H1 (cell line): Measurements from ENCODE around the gene UBE2F. TPM values are rescaled to one million over a fixed set of nuclear protein-coding genes. Genes with fewer than 3 reads are reported as not detected.

Source experiments
- CTCF ChIA-PET: fragments of 300-600 bp; sonication (Branson Sonifier 250); formaldehyde crosslinking; loops from one replicate; lab custom pipeline; 2021; ENCODE audit not compliant: partially characterized antibody; lab: Charles Lee
- POLR2A ChIA-PET: fragments of 300-600 bp; sonication (Branson Sonifier 250); formaldehyde crosslinking; loops from one replicate; lab custom pipeline; 2021; ENCODE audit warnings: inconsistent platforms; ENCODE audit not compliant: partially characterized antibody; lab: Charles Lee
- DNase-seq, 2 experiments: peaks; one replicate each; pipeline versions ENCODE4 v3.0.0 to v3.0.0-alpha.2; 2010 to 2022; ENCODE audit warnings: low spot score in 2 of 2, low read depth in 1 of 2, mixed read lengths in 1 of 2
- FAIRE-seq: peaks from 2 replicates; lab custom pipeline; 2011; peaks lifted over from hg19 to GRCh38; lab: Jason Lieb, UNC
- H2AFZ ChIP-seq: 2 replicates; pipeline ENCODE4 v1.8.1; 2012; ENCODE audit warnings: low read length, inconsistent platforms
- H2AK5ac ChIP-seq: 2 replicates; pipeline ENCODE4 v1.6.1; 2013; ENCODE audit warnings: low read depth, low read length
- H2BK120ac ChIP-seq: replicated peaks from 2 replicates; pipeline ENCODE3; 2013; ENCODE audit warnings: low read depth, low read length, inconsistent platforms
- H2BK12ac ChIP-seq: 2 replicates; pipeline ENCODE4 v1.6.1; 2013; ENCODE audit warnings: low read depth, low read length
- H2BK15ac ChIP-seq: 2 replicates; pipeline ENCODE4 v1.6.1; 2013; ENCODE audit warnings: low read length
- H2BK20ac ChIP-seq: 2 replicates; pipeline ENCODE4 v1.6.1; 2013; ENCODE audit warnings: low read length
- H2BK5ac ChIP-seq: 2 replicates; pipeline ENCODE4 v1.6.1; 2013; ENCODE audit warnings: low read depth, low read length
- H3K14ac ChIP-seq: 2 replicates; pipeline ENCODE4 v1.6.1; 2013; ENCODE audit warnings: inconsistent platforms; ENCODE audit not compliant: insufficient read length
- H3K18ac ChIP-seq: 2 replicates; pipeline ENCODE4 v1.6.1; 2013; ENCODE audit warnings: low read length; ENCODE audit errors: extremely low read depth
- H3K23ac ChIP-seq: 2 replicates; pipeline ENCODE4 v1.6.1; 2013; ENCODE audit warnings: inconsistent platforms; ENCODE audit not compliant: insufficient read length
- H3K23me2 ChIP-seq: 2 replicates; pipeline ENCODE4 v1.6.1; 2013; ENCODE audit warnings: low read depth, low read length
- H3K27ac ChIP-seq: 2 replicates; pipeline ENCODE4 v1.6.1; 2011; ENCODE audit warnings: low read depth, low read length, inconsistent platforms
- H3K27me3 ChIP-seq, 4 experiments: replicated peaks in 1 of 4; 1 replicate in 1 of 4; 2 replicates in 3 of 4; pipeline versions ENCODE4 v1.6.1 to v1.8.1; 2011 to 2013; ENCODE audit warnings: low read length in 3 of 4, mild to moderate bottlenecking in 3 of 4, inconsistent platforms in 2 of 4, mixed read lengths in 2 of 4, moderate library complexity in 1 of 4; ENCODE audit not compliant: control insufficient read depth in 3 of 4, insufficient read depth in 3 of 4; ENCODE audit errors: extremely low read depth in 1 of 4
- H3K36me3 ChIP-seq, 4 experiments: 2 replicates each; pipeline versions ENCODE4 v1.6.1 to v1.8.1; 2011 to 2013; ENCODE audit warnings: mild to moderate bottlenecking in 4 of 4, low read length in 3 of 4, moderate library complexity in 2 of 4, control low read depth in 1 of 4, inconsistent platforms in 1 of 4; ENCODE audit not compliant: insufficient read depth in 4 of 4, control insufficient read depth in 2 of 4
- H3K4ac ChIP-seq: replicated peaks from 2 replicates; pipeline ENCODE3; 2013; ENCODE audit warnings: low read length, low read depth, mixed read lengths, inconsistent platforms; ENCODE audit not compliant: insufficient read length
- H3K4me1 ChIP-seq, 4 experiments: replicated peaks in 1 of 4; 1 replicate in 1 of 4; 2 replicates in 3 of 4; pipeline versions ENCODE4 v1.6.1 to v1.8.1; 2011 to 2013; ENCODE audit warnings: low read length in 3 of 4, inconsistent platforms in 2 of 4, mixed read lengths in 1 of 4; ENCODE audit not compliant: insufficient read depth in 4 of 4, control insufficient read depth in 3 of 4
- H3K4me2 ChIP-seq, 2 experiments: 2 replicates each; pipeline versions ENCODE4 v1.6.1 to v1.8.1; 2011 to 2013; ENCODE audit warnings: low read depth in 2 of 2, low read length in 2 of 2, control low read depth in 1 of 2, inconsistent platforms in 1 of 2, mild to moderate bottlenecking in 1 of 2; ENCODE audit not compliant: insufficient read depth in 1 of 2
- H3K4me3 ChIP-seq, 4 experiments: fragments of 200-600, 300-600 bp in 1 of 4; sonication (generic), shearing (Covaris generic), sonication (Bioruptor Twin) in 1 of 4; 2 replicates each; pipeline versions ENCODE4 v1.5.1 to v1.8.1; 2011 to 2016; ENCODE audit warnings: low read length in 4 of 4, low read depth in 3 of 4, control low read depth in 2 of 4, inconsistent platforms in 2 of 4, mild to moderate bottlenecking in 2 of 4, mixed read lengths in 1 of 4, moderate library complexity in 1 of 4; ENCODE audit not compliant: insufficient read depth in 2 of 4; ENCODE audit errors: extremely low read depth in 1 of 4
- H3K56ac ChIP-seq: replicated peaks from 2 replicates; pipeline ENCODE3; 2013; ENCODE audit warnings: low read depth, mild to moderate bottlenecking, mixed read lengths, low read length, inconsistent platforms; ENCODE audit not compliant: insufficient read length
- H3K79me1 ChIP-seq: 2 replicates; pipeline ENCODE4 v1.6.1; 2013; ENCODE audit warnings: low read depth, low read length, control low read depth
- H3K79me2 ChIP-seq, 2 experiments: 2 replicates each; pipeline versions ENCODE4 v1.6.1 to v1.8.1; 2012 to 2013; ENCODE audit warnings: low read length in 2 of 2, mild to moderate bottlenecking in 2 of 2, inconsistent platforms in 1 of 2; ENCODE audit not compliant: insufficient read depth in 2 of 2, control insufficient read depth in 1 of 2
- H3K9ac ChIP-seq, 4 experiments: replicated peaks in 1 of 4; 1 replicate in 1 of 4; 2 replicates in 3 of 4; pipeline versions ENCODE4 v1.6.1 to v1.8.1; 2011 to 2013; ENCODE audit warnings: low read depth in 3 of 4, low read length in 3 of 4, control low read depth in 2 of 4, mild to moderate bottlenecking in 2 of 4, moderate library complexity in 2 of 4, inconsistent platforms in 1 of 4; ENCODE audit errors: extremely low read depth in 1 of 4
- H3K9me3 ChIP-seq, 2 experiments: 2 replicates each; pipeline versions ENCODE4 v1.6.1 to v1.8.1; 2012 to 2013; ENCODE audit warnings: mild to moderate bottlenecking in 2 of 2, moderate library complexity in 2 of 2, control low read depth in 1 of 2, inconsistent platforms in 1 of 2, low read depth in 1 of 2, low read length in 1 of 2, mixed read lengths in 1 of 2; ENCODE audit not compliant: insufficient read depth in 2 of 2
- H4K20me1 ChIP-seq, 2 experiments: replicated peaks in 1 of 2; 2 replicates each; pipeline versions ENCODE3 to v1.8.1; 2011 to 2013; ENCODE audit warnings: inconsistent platforms in 2 of 2, low read length in 2 of 2, mild to moderate bottlenecking in 1 of 2; ENCODE audit not compliant: insufficient read depth in 2 of 2, control insufficient read depth in 1 of 2
- H4K5ac ChIP-seq: 2 replicates; pipeline ENCODE4 v1.6.1; 2013; ENCODE audit warnings: low read length, low read depth, mixed read lengths, inconsistent platforms; ENCODE audit not compliant: insufficient read length
- H4K8ac ChIP-seq: 2 replicates; pipeline ENCODE4 v1.8.0; 2013; ENCODE audit warnings: mild to moderate bottlenecking, moderate library complexity, low read length, inconsistent platforms; ENCODE audit not compliant: insufficient read depth; ENCODE audit errors: extremely low read depth
- H4K91ac ChIP-seq: replicated peaks from 2 replicates; pipeline ENCODE3; 2013; ENCODE audit warnings: low read length, mixed read lengths, inconsistent platforms; ENCODE audit not compliant: insufficient read length
- BCL11A ChIP-seq, 2 experiments: IDR thresholded peaks; one replicate each; pipeline ENCODE4 v1.6.1; 2011; ENCODE audit warnings: low read depth in 2 of 2, low read length in 2 of 2, mild to moderate bottlenecking in 2 of 2
- CBX5 ChIP-seq: fragments of 300-800, 300-1000 bp; sonication (generic); IDR thresholded peaks from 2 replicates; pipeline ENCODE4 v1.7.1; 2016; ENCODE audit warnings: antibody characterized with exemption, low read length, low read depth
- CHD2 ChIP-seq: IDR thresholded peaks from 2 replicates; pipeline ENCODE4 v1.6.1; 2012; ENCODE audit warnings: low read length, improper control_type of control experiment
- GABPA ChIP-seq: IDR thresholded peaks from 2 replicates; pipeline ENCODE4 v1.6.1; 2011; ENCODE audit warnings: mild to moderate bottlenecking, low read length, moderate library complexity, borderline replicate concordance; ENCODE audit not compliant: insufficient read depth
- JUN ChIP-seq: IDR thresholded peaks from 2 replicates; pipeline ENCODE4 v1.6.1; 2011; ENCODE audit warnings: low read depth, mild to moderate bottlenecking, improper control_type of control experiment, low read length
- KDM4A ChIP-seq: IDR thresholded peaks from one replicate; pipeline ENCODE4 v1.7.1; 2012; ENCODE audit warnings: low read depth, mild to moderate bottlenecking, moderate library complexity, low read length, inconsistent platforms; ENCODE audit not compliant: severe bottlenecking
- POLR2A ChIP-seq, 2 experiments: IDR thresholded peaks; 1 replicate in 1 of 2; 2 replicates in 1 of 2; pipeline ENCODE4 v1.6.1; 2011; ENCODE audit warnings: low read depth in 2 of 2, low read length in 2 of 2, mild to moderate bottlenecking in 2 of 2; ENCODE audit errors: control extremely low read depth in 1 of 2
- TAF7 ChIP-seq: optimal IDR thresholded peaks from 2 replicates; pipeline ENCODE3; 2011; ENCODE audit warnings: low read depth, mild to moderate bottlenecking, inconsistent platforms, low read length, moderate library complexity, borderline replicate concordance
- TBP ChIP-seq: IDR thresholded peaks from 2 replicates; pipeline ENCODE4 v1.6.1; 2011; ENCODE audit warnings: low read depth, low read length, improper control_type of control experiment
- YY1 ChIP-seq: IDR thresholded peaks from 2 replicates; pipeline ENCODE4 v1.6.1; 2011; ENCODE audit warnings: low read depth, mild to moderate bottlenecking, low read length
- WGBS, 2 experiments: shearing (Covaris generic) in 1 of 2; methylation state at CpG; one replicate each; pipeline versions ENCODE4 v1.1.6 to v1.1.7; 2013 to 2015; ENCODE audit warnings: low lambda C conversion rate in 2 of 2, mixed read lengths in 2 of 2, inconsistent platforms in 1 of 2, low coverage in 1 of 2, missing lambda C conversion rate in 1 of 2; ENCODE audit not compliant: insufficient replicate concordance in 2 of 2, insufficient coverage in 1 of 2, insufficient read length in 1 of 2; ENCODE audit errors: extremely low coverage in 1 of 2, missing lambda C conversion rate in 1 of 2; 5-methylcytosine and 5-hydroxymethylcytosine counted together
- polyA plus RNA-seq, 7 experiments: library from polyadenylated mRNA; depleted of rRNA in 3 of 7; stranded (reverse) in 5 of 7; unstranded in 2 of 7; fragments of >200 nt in 5 of 7; fragments of 200-250 nt in 2 of 7; gene quantifications; 1 replicate in 5 of 7; 2 replicates in 1 of 7; 4 replicates in 1 of 7; pipeline versions ENCODE4 v1.2.1 to v1.2.3, GENCODE V29; 2011 to 2013; ENCODE audit warnings: missing spikeins in 2 of 7, mixed read lengths in 2 of 7
- total RNA-seq: library from RNA; stranded (reverse); fragmentation: NEBNext Ultra II Directional; extraction: Animal tissue kit (Norgen Biotek cat#: 25700); gene quantifications from 2 replicates; pipeline ENCODE4 v1.2.1, GENCODE V29; 2021
- TF ChIP-seq, protein P1 (sequence below): IDR thresholded peaks from 2 replicates; pipeline ENCODE4 v1.6.1; 2012; ENCODE audit warnings: inconsistent platforms

Gene UBE2F
- total and polyA plus RNA-seq, 2 of the 8 experiments (the other 6 are each of a cell fraction or from before 2014, with no cell fraction given), result 43.3 to 59.8 TPM

DNA sequence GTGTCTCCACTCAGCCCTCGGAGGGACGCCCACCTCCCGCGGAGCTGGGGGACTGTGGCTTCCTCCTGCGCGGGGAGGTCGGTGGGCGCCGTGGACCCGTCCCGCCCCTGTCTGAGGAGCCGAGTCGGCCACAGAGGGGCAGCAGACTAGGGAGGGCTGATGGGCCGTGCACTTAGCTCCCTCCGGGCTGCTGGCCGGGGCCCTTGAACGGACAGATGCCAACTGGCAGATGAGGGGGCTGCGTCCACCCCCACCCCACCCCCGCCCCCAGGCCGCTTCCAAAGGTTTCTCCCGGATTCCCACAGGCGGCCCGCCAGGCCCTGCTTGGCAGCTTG lies 10.4 kb upstream of the UBE2F start:
- Histone ChIP-seq H2BK120ac (no peak overlapping the region), H4K20me1 (no peaks in the 10 kb centered on the region), H3K9ac (no peak overlapping the region), H3K56ac (no peak overlapping the region), H2AFZ (peak overlapping the region; percentile 64; the same call in 1 of the 2 replicates), H3K23ac (no peak overlapping the region), H3K9me3 (no peaks in the 10 kb centered on the region), H2BK15ac (no peak overlapping the region), H3K4me2 (peak overlapping the region; percentile 74 to 97), H2BK20ac (no peak overlapping the region), H3K27ac (no peak overlapping the region), H3K18ac (no peak overlapping the region), H3K14ac (no peak overlapping the region), H2AK5ac (no peak overlapping the region), H3K79me2 (no peaks in the 10 kb centered on the region; a peak in 1 of 4 replicates), H4K8ac (no peak overlapping the region), H3K23me2 (peaks cover 8% of the 10 kb centered on the region; the same call in 1 of the 2 replicates), H3K79me1 (no peaks in the 10 kb centered on the region), H3K4me1 (peaks cover 0 to 3% (median 0%) of the 10 kb centered on the region in 4 experiments; a peak in 1 of 7 replicates), H3K4ac (no peak overlapping the region), H3K36me3 (no peaks in the 10 kb centered on the region), H2BK12ac (no peak overlapping the region), H2BK5ac (no peak overlapping the region), H4K5ac (no peak overlapping the region), H4K91ac (no peak overlapping the region), H3K4me3 (peak overlapping the region; percentile 39 to 77 (median 51)), H3K27me3 (peaks cover 0 to 18% (median 10%) of the 10 kb centered on the region in 4 experiments; a peak in 5 of 7 replicates)
- CTCF ChIA-PET, result interaction anchor here (1.0 to 2.3 kb wide), 6 partner anchors 9 to 183 kb away, joined by 3 to 11 read pairs (median 4); partner anchors contain the start of gene KLHL30
- POLR2A ChIA-PET, result interaction anchor here (1.0 kb wide), 1 partner anchor 143 kb away, joined by 3 read pairs; the partner anchor contains the start of gene ESPNL
- DNase-seq (no peak), FAIRE-seq (no peak)
- WGBS, 2 experiments, result no CpG with 5 or more reads among the region's 23 CpGs
- TF ChIP-seq JUN, result no peak
- no peak for TF ChIP-seq YY1
- peak; percentile 43; the same call in 1 of the 2 replicates for TF ChIP-seq GABPA
- TF ChIP-seq POLR2A (IDR thresholded peaks at IDR 0.05; ENCODE audit: control extremely low read depth in 1 of 2, low read depth in 2 of 2, low read length in 2 of 2), result no peak
- TF ChIP-seq, protein P1, sequence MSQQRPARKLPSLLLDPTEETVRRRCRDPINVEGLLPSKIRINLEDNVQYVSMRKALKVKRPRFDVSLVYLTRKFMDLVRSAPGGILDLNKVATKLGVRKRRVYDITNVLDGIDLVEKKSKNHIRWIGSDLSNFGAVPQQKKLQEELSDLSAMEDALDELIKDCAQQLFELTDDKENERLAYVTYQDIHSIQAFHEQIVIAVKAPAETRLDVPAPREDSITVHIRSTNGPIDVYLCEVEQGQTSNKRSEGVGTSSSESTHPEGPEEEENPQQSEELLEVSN, result no peak
- peak; percentile 15 for TF ChIP-seq KDM4A
- no peak for TF ChIP-seq CHD2
- TF ChIP-seq TAF7, result no peak
- no peak for TF ChIP-seq TBP
- TF ChIP-seq BCL11A (IDR thresholded peaks at IDR 0.05; ENCODE audit: low read depth in 2 of 2, low read length in 2 of 2), result no peak
- TF ChIP-seq CBX5, result no peak
